M059J (cell line): Measurements from ENCODE around the gene ATG5. TPM values are rescaled to one million over a fixed set of nuclear protein-coding genes. Genes with fewer than 3 reads are reported as not detected.
A peak's percentile ranks its signal among the peaks of the same experiment; 100 is the strongest.
"Not testable (repeated sequence)": the region's sequence is repeated elsewhere in the genome, so short reads cannot be mapped to it uniquely, and the experiment has no call there.

Experiments
- DNase-seq: peaks from one replicate; pipeline ENCODE4 v3.0.0-alpha.2; 2012; ENCODE audit warnings: low read depth
- total RNA-seq: library from RNA; depleted of rRNA; stranded (reverse); fragments of >200 nt; shearing (Covaris generic); gene quantifications from 2 replicates; pipeline ENCODE4 v1.2.3, GENCODE V29; 2014

The ATG5 gene
- total RNA-seq, 1 experiment from 2014 or later = 110 TPM

GRCh38 chr6:106257195-106257594 is 68.4 kb downstream of the ATG5 start:
- peak; percentile 80 for DNase-seq

DNA sequence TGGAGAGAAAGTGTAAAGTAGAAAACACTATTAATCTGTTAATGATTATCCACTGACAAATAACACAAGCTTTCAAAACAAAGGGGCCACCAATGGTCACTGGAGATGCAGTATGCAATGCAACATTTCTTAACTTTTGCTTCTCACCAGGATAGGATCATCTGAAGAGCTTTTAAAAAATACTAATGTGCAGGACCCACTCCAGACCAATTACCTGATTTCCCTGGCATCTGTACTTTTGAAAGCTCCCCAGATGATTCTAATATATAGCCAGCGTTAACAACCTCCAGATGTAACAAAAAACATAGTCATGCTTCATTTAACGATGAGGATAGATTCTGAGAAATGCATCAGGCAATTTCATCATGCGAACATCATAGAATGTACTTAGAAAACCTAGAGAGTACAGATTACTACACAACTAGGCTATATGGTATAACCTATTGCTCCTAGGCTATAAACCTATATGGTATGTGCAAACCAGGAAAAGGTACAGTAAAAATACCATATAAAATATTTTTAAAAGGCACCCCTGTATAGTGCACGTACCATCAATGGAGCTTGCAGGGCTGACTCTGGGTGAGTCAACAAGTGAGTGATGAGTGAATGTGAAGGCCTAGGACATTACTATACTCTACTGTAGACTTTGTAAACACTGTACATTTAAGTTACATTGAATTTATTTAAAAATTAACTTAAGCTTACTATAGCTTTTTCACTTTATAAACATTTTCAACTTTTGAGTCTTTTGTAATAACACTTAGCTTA is 69.2 kb downstream of the ATG5 start:
- peak; percentile 73 for DNase-seq

DNA sequence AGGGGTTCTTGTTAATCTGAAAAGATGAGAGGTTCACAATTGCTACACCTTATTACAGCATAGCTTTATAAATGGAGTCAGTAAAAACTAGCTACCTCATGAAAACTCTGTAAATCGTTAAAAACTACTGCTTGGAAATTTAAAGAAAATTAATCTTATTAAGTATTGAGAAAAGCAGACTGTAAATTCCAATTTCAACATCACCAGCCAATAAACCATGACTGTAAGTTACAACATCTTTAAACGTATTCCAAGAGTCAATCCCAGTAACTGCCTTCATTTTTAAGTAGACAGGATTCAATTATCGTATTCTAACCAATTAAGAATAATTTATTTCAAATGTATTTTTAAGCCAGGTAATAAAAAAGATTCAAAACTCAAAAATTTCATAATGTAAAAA is 70.3 kb downstream of the ATG5 start:
- DNase-seq = no peak

DNA sequence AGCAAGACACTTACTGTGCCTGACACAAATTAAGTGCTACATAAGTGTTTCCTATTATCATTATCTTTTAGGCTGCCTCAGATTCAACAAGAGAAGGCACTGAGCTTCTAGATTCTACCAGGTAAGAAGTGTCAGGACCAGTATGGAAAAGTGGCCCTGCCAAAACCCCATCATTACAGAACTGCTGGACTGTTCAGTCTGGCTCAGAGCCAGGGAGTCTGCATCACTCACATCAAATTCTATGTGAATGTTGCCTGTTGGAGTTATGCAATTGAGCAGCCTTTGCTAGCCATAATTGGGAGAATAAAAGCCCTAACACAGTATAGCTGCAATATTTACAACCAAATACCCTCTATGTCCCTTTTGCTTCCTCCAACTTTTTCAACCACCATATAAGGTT is 70.9 kb downstream of the ATG5 start:
- DNase-seq = peak; percentile 73

DNA sequence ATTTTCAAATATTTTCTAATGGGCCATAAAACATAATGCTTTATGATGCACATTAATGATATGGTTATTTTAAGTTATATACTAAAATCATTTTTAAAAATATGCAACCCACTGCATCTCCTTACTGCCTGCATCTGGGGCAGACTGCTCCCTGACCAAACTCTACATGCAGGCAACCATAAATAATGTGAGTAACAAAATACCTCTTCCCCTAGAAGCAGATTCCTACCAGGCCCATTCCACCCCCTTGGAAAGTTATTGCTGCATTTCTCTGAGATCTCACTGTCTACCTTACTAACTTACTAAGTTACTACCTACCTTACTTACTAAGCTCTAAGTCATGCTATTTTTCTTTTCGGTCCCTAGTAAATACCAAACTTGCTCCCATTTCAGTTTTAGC is 71.8 kb downstream of the ATG5 start:
- DNase-seq = peak; percentile 81

DNA sequence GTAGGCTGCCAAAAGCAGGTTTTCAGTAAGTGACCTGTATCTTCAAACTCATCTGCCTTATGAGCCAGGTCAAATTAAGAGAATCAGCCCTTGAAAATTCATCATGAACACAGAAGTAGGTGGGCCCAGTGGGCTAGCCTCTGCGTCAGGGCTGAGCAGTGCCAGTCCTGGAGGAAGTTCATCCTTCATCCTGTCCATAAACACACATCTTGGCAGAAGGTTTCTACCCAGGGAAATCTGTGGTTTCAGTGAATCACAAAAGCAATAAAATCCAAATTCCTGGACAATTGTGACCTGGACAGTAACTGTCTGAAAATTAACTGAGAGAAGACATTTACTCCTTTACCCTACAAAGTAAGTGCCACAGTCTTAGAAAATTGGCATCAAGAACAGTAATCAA is 72.4 kb downstream of the ATG5 start:
- DNase-seq = peak; percentile 97

DNA sequence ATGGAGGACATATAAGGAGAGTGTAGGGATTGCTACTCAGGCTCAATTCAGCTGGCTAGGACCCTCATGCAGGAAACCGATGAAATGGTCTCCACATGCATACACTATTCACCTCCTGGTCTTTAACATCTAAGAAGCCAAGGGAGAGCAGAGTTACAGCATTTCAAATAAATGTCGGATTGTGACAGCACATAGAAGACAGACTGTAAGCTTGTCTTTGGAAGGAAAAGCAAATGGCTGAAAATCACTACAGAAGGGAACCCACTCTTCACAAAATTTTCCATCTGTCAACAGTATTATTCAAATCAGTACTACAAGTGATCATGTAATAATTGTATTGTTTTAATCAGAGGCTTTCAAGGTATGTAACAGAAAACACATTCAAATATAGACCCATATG is 72.9 kb downstream of the ATG5 start:
- peak; percentile 19 for DNase-seq

GRCh38 chr6:106251531-106252255 is 73.9 kb downstream of the ATG5 start:
- DNase-seq = peak; percentile 82

DNA sequence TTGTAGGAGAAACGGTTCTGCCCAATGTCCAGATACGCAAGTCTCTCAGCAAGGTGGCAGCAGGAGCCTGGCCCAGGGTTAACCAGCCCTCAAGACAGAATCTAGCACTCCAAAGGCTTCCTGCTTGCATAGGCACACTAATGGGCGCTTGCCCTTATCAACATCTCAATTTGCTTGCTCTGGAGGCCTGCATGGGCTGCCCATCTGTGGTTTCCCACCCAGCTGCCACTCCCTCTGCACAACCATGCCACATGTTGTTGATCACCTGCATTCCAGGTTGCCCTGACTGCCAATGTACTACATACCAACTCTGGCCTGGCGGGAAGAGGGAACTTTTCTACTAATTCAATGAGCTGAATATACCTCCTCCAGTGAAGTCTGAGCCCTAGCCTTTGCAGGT is 74.6 kb downstream of the ATG5 start:
- peak; percentile 20 for DNase-seq

DNA sequence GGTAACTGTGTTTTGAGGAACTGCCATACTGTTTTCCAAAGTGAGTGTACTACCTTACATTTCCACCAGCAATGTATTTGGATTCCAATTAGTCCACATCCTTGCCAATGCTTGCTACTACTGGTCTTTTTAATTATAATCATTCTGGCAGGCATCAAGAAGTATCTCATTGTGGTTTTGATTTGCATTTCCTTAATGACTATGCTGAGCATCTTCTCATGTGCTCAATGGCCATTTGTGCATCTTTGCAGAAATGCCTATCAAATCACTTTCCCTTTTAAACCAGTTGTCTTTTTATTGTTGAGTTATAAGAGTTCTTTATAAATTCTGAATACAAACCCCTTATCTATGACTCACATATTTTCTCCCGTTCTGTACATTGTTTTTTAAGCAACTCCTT is 75.9 kb downstream of the ATG5 start:
- DNase-seq = no peak

DNA sequence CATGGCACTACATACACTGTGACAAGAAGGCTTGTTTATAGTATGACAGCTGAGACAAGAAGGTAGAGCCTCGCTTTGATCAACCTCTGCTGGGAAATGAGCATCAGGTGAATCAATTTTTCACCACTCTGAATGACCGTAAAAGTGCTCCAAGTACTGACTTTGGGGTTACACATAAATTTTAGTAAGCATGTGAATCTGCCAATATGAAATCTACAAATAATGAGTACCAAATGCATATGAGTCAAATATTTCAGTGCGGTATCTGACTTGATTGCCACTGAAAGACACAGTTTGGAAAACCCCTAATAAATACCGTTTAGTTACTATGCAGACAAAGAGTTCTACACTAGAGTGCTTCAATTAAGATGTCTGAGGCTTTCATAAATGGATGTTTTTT is 77.8 kb downstream of the ATG5 start:
- no peak for DNase-seq

DNA sequence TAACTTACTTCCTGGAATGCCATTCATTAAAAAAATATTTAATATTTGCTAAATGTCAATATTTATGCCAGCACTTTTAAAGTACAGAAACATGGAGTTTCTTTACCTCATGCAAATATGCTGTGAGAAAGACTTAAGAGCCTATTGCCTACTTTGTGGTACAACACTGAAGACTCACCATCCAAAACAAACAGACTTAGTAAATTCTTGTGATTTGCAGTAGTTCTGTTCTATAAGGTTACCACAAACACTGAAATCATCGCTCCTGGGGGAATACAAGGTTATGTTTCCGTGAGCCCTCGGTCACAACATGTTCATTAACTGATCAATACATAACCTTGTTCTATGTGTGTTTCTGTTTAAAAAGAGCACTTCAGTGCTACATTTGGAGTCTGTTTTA is 78.3 kb downstream of the ATG5 start:
- DNase-seq = no peak

- no peak for DNase-seq
Measured at GRCh38 chr6:106244931-106245330, 80.6 kb downstream of the ATG5 start.

GRCh38 chr6:106244521-106244920 is 81.0 kb downstream of the ATG5 start:
- DNase-seq = no peak

GRCh38 chr6:106243261-106243660 is 82.3 kb downstream of the ATG5 start:
- no peak for DNase-seq

GRCh38 chr6:106241498-106241897 is 84.1 kb downstream of the ATG5 start:
- no peak for DNase-seq

GRCh38 chr6:106237286-106237685 is 88.3 kb downstream of the ATG5 start:
- DNase-seq = no peak

- DNase-seq = not testable (repeated sequence)
Measured at GRCh38 chr6:106229876-106230445, 95.6 kb downstream of the ATG5 start.

DNA sequence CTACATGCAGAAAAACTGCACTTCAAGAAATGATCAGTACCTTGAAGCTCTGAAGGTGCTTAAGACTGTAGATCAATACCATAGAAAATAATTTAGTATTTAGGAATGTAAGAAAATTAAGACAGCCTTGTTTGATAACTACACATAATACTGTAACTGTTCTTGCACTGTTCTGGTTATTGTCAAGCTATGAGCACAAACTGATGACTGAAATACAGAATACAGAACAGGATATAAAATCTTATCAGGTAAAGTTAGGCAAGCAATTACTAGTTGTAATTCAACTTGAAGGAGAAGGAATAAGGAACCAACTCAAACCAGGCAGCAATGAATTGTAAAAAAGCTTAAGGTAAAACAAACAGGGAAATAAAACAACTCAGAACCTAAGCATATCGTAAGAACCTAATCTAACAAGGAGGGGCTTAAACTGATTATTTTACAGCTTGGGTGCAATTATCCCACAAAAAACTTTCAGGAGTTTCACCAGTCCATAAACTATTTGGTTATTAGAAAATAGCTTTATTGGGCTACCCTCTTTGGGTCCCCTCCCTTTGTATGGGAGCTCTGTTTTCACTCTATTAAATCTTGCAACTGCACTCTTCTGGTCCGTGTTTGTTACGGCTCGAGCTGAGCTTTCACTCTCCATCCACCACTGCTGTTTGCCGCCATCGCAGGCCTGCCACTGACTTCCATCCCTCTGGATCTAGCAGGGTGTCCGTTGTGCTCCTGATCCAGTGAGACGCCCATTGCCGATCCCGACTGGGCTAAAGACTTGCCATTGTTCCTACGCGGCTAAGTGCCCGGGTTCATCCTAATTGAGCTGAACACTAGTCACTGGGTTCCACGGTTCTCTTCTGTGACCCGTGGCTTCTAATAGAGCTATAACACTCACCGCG is 97.7 kb downstream of the ATG5 start:
- no peak for DNase-seq

GRCh38 chr6:106226676-106227075 is 98.9 kb downstream of the ATG5 start:
- no peak for DNase-seq

GRCh38 chr6:106225581-106225980 is 100.0 kb downstream of the ATG5 start:
- DNase-seq = no peak
